CD4-positive, alpha-beta T cell (primary cell): ENCODE results near the gene CTTNBP2. TPM values are rescaled to one million over a fixed set of nuclear protein-coding genes. Genes with fewer than 3 reads are reported as not detected.

Experiments used
- ATAC-seq: fragments of 200-7000 bp; cut with Tn5 transposase; one replicate; pipeline ENCODE4 v1.10.0; 2022; ENCODE audit warnings: mild to moderate bottlenecking; ENCODE audit not compliant: poor library complexity
- CTCF ChIA-PET: fragments of 350-600 bp; sonication (Branson Sonifier 250); formaldehyde crosslinking; loops from one replicate; lab custom pipeline; 2021; ENCODE audit warnings: antibody characterized with exemption, inconsistent platforms; lab: Charles Lee
- POLR2A ChIA-PET: fragments of 350-600 bp; sonication (Branson Sonifier 250); formaldehyde crosslinking; loops from one replicate; lab custom pipeline; 2021; ENCODE audit warnings: antibody characterized with exemption, inconsistent platforms; lab: Charles Lee
- DNase-seq, 14 experiments: peaks; one replicate each; pipeline ENCODE4 v3.0.0-alpha.2; 2013 to 2020; ENCODE audit warnings: mixed read lengths in 2 of 14
- H3K27ac ChIP-seq, 2 donors: one replicate each; pipeline versions ENCODE4 v1.5.1 to v1.7.0; 2013; ENCODE audit warnings: low read length in 2 of 2, low read depth in 1 of 2, mild to moderate bottlenecking in 1 of 2
- H3K27me3 ChIP-seq, 2 experiments: 1 replicate in 1 of 2; 2 replicates in 1 of 2; pipeline versions ENCODE4 v1.6.1 to v1.7.0; 2013; ENCODE audit warnings: low read length in 2 of 2, control low read depth in 1 of 2, mild to moderate bottlenecking in 1 of 2, moderate library complexity in 1 of 2; ENCODE audit not compliant: insufficient read depth in 2 of 2, control insufficient read depth in 1 of 2
- H3K36me3 ChIP-seq: one replicate; pipeline ENCODE4 v1.6.1; 2013; ENCODE audit warnings: low read length, control low read depth; ENCODE audit not compliant: insufficient read depth
- H3K4me1 ChIP-seq: one replicate; pipeline ENCODE4 v1.6.1; 2013; ENCODE audit warnings: low read length, control low read depth; ENCODE audit not compliant: insufficient read depth
- H3K4me3 ChIP-seq: one replicate; pipeline ENCODE4 v1.5.1; 2013; ENCODE audit warnings: mild to moderate bottlenecking, low read length, moderate library complexity
- H3K9me3 ChIP-seq, 2 experiments: 1 replicate in 1 of 2; 2 replicates in 1 of 2; pipeline versions ENCODE4 v1.6.1 to v1.7.0; 2013; ENCODE audit warnings: low read length in 2 of 2, mild to moderate bottlenecking in 2 of 2, control low read depth in 1 of 2, moderate library complexity in 1 of 2; ENCODE audit not compliant: control insufficient read depth in 1 of 2, insufficient read depth in 1 of 2
- H3K27ac Mint-ChIP-seq: one replicate; pipeline ENCODE4 v1.8.0; 2020; ENCODE audit warnings: mixed read lengths
- H3K27me3 Mint-ChIP-seq: one replicate; pipeline ENCODE4 v1.8.0; 2021; ENCODE audit warnings: mixed read lengths
- H3K36me3 Mint-ChIP-seq: one replicate; pipeline ENCODE4 v1.8.0; 2021; ENCODE audit warnings: low read depth, mixed read lengths
- H3K4me1 Mint-ChIP-seq: one replicate; pipeline ENCODE4 v1.8.0; 2021; ENCODE audit warnings: low read depth, mixed read lengths
- H3K4me3 Mint-ChIP-seq: one replicate; pipeline ENCODE4 v1.8.0; 2020; ENCODE audit warnings: mild to moderate bottlenecking, mixed read lengths
- H3K9me3 Mint-ChIP-seq: one replicate; pipeline ENCODE4 v1.8.0; 2020; ENCODE audit warnings: mixed read lengths
- intact Hi-C, 2 experiments: fragments of 100-400 bp; cut with DNase I in 1 of 2; cut with micrococcal nuclease in 1 of 2; formaldehyde crosslinking; loops; one replicate each; pipeline versions ENCODE4 v1.15.1 to v1.9.0; 2023 to 2025; cut with DNase I, micrococcal nuclease
- total RNA-seq, 174 experiments: library from RNA in 2 of 174; stranded (reverse) in 2 of 174; gene quantifications; one replicate each; pipeline ENCODE4 v1.2.3 and lab custom pipeline; 2021 to 2026
- TF ChIP-seq, protein P1 (sequence below): fragments of 200-600 bp; IDR thresholded peaks from one replicate; pipeline ENCODE4 v1.8.0; 2022; ENCODE audit warnings: antibody characterized with exemption, mild to moderate bottlenecking

CTTNBP2 gene
- total RNA-seq, 2 experiments from 2014 or later = not detected

DNA sequence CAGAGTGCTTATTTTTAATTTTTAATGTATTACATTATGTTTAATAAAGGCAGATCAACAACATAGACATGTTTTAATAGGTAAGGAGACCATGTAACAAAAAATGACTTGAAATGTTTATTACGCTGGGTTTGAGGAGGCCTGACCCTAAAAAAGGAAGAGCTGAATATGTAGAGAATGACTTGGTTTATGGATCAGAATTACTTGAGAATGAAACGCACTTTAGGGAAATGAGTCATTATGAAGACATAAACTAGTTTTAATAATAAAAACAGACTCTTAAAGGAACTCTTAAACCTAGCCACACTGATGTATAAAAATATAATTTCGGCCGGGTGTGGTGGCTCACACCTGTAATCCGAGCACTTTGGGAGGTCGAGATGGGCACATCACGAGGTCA, 56.5 kb downstream of the CTTNBP2 start:
- intact Hi-C loops = no loop called here
- ChIA-PET CTCF (no interaction called here), POLR2A (no interaction called here)
- no peaks in the 10 kb centered on the region for H3K27me3 Mint-ChIP-seq
- H3K4me3 Mint-ChIP-seq = no peak overlapping the region
- no peaks in the 10 kb centered on the region for H3K4me1 Mint-ChIP-seq
- Histone ChIP-seq H3K4me1 (no peaks in the 10 kb centered on the region), H3K27ac (no peak overlapping the region), H3K36me3 (no peaks in the 10 kb centered on the region), H3K9me3 (no peaks in the 10 kb centered on the region), H3K27me3 (no peaks in the 10 kb centered on the region), H3K4me3 (no peak overlapping the region)
- ATAC-seq (no peak), DNase-seq (no peak)
- TF ChIP-seq, protein P1, sequence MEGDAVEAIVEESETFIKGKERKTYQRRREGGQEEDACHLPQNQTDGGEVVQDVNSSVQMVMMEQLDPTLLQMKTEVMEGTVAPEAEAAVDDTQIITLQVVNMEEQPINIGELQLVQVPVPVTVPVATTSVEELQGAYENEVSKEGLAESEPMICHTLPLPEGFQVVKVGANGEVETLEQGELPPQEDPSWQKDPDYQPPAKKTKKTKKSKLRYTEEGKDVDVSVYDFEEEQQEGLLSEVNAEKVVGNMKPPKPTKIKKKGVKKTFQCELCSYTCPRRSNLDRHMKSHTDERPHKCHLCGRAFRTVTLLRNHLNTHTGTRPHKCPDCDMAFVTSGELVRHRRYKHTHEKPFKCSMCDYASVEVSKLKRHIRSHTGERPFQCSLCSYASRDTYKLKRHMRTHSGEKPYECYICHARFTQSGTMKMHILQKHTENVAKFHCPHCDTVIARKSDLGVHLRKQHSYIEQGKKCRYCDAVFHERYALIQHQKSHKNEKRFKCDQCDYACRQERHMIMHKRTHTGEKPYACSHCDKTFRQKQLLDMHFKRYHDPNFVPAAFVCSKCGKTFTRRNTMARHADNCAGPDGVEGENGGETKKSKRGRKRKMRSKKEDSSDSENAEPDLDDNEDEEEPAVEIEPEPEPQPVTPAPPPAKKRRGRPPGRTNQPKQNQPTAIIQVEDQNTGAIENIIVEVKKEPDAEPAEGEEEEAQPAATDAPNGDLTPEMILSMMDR = no peak
- no peaks in the 10 kb centered on the region for H3K9me3 Mint-ChIP-seq
- H3K36me3 Mint-ChIP-seq = no peaks in the 10 kb centered on the region
- H3K27ac Mint-ChIP-seq = no peak overlapping the region

DNA sequence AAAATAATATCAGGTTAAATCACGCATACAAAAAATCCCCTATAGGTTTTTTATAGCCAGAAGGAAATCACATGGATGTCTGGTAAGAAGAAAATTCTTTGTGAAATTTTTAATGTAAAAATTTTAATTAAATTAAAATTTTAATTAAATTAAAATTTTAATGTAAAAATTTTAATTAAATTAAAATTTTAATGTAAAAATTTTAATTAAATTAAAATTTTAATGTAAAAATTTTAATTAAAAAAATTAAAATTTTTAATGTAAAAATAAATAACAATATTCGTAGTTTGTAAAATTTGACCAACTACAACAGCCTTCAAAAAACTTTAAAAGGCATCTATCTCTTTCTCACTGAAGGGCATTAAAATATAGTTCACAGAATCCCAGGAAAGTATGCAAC, 61.5 kb downstream of the CTTNBP2 start:
- Histone ChIP-seq H3K4me1 (no peaks in the 10 kb centered on the region), H3K27ac (no peak overlapping the region), H3K27me3 (no peaks in the 10 kb centered on the region), H3K36me3 (no peaks in the 10 kb centered on the region), H3K9me3 (no peaks in the 10 kb centered on the region), H3K4me3 (no peak overlapping the region)
- intact Hi-C loops = no loop called here
- H3K27ac Mint-ChIP-seq = no peak overlapping the region
- ATAC-seq (no peak), DNase-seq (no peak)
- CTCF ChIA-PET = no interaction called here
- no peaks in the 10 kb centered on the region for H3K36me3 Mint-ChIP-seq
- H3K9me3 Mint-ChIP-seq = no peaks in the 10 kb centered on the region
- H3K4me3 Mint-ChIP-seq = no peak overlapping the region
- H3K4me1 Mint-ChIP-seq = no peaks in the 10 kb centered on the region
- TF ChIP-seq, protein P1 = no peak
- no peaks in the 10 kb centered on the region for H3K27me3 Mint-ChIP-seq
- POLR2A ChIA-PET = no interaction called here

DNA sequence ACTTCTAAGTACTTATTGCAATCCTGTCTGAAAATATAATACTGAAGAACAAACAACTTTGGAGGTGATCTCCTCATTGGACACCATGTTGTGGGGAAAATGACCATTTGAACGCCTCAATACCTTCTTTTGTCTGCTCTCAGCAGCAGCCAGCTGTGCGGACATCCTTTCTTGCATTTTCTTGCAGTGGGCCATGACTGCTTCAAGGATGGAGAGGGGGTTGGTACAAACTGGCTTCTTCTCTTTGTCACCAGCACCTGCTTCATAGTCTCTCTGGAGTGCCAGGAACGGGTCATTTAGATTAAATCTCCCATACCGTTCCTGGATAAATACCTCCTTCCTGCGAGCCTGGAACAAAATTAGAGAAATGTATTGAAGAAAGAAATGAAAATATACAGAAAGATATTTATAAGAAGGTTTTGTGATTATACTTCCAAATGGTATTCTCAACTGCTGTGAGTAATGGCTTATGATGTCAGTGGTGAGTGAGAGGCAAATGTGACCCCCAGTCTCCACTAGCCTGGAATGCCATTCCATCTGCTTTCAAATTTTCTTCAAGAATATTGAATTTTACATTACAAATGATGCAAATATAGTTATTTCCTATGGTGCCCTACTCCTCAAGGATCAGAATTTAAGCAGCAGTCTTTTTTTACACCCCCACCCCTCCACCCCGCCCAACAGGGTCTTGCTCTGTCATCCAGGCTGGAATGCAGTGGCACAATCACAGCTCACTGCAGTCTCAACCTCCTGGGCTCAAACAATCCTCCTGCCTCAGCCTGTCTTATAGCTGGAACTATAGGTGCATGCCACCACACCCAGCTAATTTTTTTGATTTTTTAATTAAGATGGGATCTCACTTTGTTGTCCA, 62.4 kb downstream of the CTTNBP2 start:
- DNase-seq = no peak
- Histone ChIP-seq H3K27ac (no peak overlapping the region), H3K4me3 (no peak overlapping the region), H3K36me3 (no peaks in the 10 kb centered on the region), H3K4me1 (no peaks in the 10 kb centered on the region), H3K9me3 (no peaks in the 10 kb centered on the region), H3K27me3 (no peaks in the 10 kb centered on the region)
- no peaks in the 10 kb centered on the region for H3K27me3 Mint-ChIP-seq
- H3K4me3 Mint-ChIP-seq = no peak overlapping the region
- H3K4me1 Mint-ChIP-seq = no peaks in the 10 kb centered on the region
- TF ChIP-seq, protein P1 = no peak
- no peak overlapping the region for H3K27ac Mint-ChIP-seq
- ChIA-PET CTCF (no interaction called here), POLR2A (no interaction called here)
- H3K9me3 Mint-ChIP-seq = no peaks in the 10 kb centered on the region
- no peak for ATAC-seq
- H3K36me3 Mint-ChIP-seq = no peaks in the 10 kb centered on the region
- intact Hi-C loops = no loop called here
